Memory B cell (primary cell): Measurements from ENCODE around the gene SNAPC4.

Source experiments
- ATAC-seq: fragments of 150-1000 bp; cut with Tn5 transposase; 2 replicates; pipeline ENCODE4 v1.10.0; 2021; ENCODE audit warnings: low read depth, mild to moderate bottlenecking, moderate library complexity
- DNase-seq, 2 donors: peaks; one replicate each; pipeline ENCODE4 v3.0.0; 2022; ENCODE audit warnings: low spot score in 2 of 2
- H3K27ac Mint-ChIP-seq: one replicate; pipeline ENCODE4 v1.8.0; 2022; ENCODE audit warnings: mild to moderate bottlenecking, moderate library complexity, mixed read lengths
- H3K27me3 Mint-ChIP-seq: one replicate; pipeline ENCODE4 v1.8.0; 2022; ENCODE audit warnings: mixed read lengths
- H3K36me3 Mint-ChIP-seq: one replicate; pipeline ENCODE4 v1.8.0; 2022; ENCODE audit warnings: mild to moderate bottlenecking, mixed read lengths
- H3K4me1 Mint-ChIP-seq: one replicate; pipeline ENCODE4 v1.8.0; 2022; ENCODE audit warnings: mixed read lengths
- H3K4me3 Mint-ChIP-seq: one replicate; pipeline ENCODE4 v1.8.0; 2022; ENCODE audit warnings: mild to moderate bottlenecking, moderate library complexity, mixed read lengths
- H3K9me3 Mint-ChIP-seq: one replicate; pipeline ENCODE4 v1.8.0; 2022; ENCODE audit warnings: mixed read lengths

Gene SNAPC4

DNA sequence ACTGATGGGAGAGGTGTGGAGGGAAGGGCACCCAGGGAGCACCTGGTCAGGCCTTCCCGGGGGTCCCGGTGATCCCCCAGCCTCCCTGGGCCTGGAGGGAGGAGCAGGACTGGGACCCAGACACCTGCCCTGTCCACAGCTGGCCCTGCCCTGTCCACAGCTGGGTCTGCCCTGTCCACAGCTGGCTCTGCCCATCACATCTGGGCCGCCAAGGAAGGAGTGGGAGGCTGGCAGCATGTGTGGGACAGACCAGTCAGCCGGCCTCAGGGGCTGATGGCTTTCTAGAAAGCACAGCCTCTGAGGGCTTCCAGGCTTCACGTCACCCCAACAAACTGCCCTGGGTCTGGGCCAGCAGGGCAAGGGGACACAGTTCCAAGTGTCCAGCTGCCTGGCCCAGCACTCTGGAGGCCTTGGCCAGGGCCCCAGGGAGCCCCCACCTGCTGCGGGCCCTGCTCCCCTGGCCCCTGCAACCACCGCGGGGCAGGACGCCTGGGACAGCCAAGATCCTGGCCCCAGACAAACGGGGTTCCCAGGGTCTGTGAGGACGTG, 48.6 kb downstream of the SNAPC4 start:
- H3K4me3 Mint-ChIP-seq = no peak overlapping the region
- no peak overlapping the region for H3K27ac Mint-ChIP-seq
- ATAC-seq = no peak
- H3K36me3 Mint-ChIP-seq = no peaks in the 10 kb centered on the region
- H3K4me1 Mint-ChIP-seq = peaks cover 4% of the 10 kb centered on the region
- peaks cover 9% of the 10 kb centered on the region for H3K27me3 Mint-ChIP-seq
- no peaks in the 10 kb centered on the region for H3K9me3 Mint-ChIP-seq
- no peak for DNase-seq
